GM12875 (cell line): ENCODE data around the gene HES1.

ENCODE experiments used
- H3K4me3 ChIP-seq: one replicate; pipeline ENCODE4 v1.5.1; 2011; ENCODE audit warnings: low read depth, low read length, control low read depth
- CTCF ChIP-seq: IDR thresholded peaks from 2 replicates; pipeline ENCODE4 v1.5.1; 2011; ENCODE audit warnings: low read depth, mild to moderate bottlenecking, control low read depth, inconsistent platforms, low read length, moderate library complexity, borderline replicate concordance; ENCODE audit not compliant: insufficient read depth

The HES1 gene

DNA sequence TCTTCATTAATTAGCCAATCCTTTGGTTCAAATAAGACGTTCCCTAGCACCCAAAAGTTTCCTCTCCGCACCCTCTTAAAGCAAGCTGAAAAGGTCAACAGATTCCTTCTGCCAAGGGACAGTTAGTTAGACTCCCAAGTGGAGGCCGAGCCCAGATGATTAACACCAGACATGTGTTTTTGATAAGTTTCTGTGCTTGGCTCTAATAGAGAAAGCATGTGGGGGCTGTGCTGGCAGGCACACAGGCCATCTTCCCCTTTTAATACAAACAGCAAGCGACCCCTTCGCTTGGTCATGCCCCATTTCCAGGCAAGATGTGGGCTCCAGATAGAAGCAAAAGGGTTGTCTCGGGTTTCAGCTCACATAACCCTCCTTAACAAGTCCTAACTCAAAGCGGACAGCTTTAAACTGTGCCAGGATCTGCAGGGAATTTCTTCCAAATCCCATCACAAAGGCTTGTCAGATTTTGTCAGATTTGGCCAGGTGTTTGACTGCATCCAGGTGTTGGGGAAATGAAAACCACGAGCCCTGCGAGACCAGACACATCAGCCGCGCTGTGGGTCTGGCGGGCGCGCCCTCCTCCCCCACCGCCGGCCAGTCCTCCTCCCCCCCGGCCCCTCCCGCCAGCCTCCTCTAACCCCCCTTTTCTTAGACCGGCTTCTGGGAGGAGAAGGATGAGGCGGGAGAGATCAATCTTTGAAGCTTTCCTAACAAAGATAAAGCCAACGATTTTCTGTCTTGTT is 3.3 kb downstream of the HES1 start:
- no peak for TF ChIP-seq CTCF
- no peak overlapping the region for H3K4me3 ChIP-seq

- no peak for TF ChIP-seq CTCF
- no peak overlapping the region for H3K4me3 ChIP-seq
Measured at GRCh38 chr3:194139814-194140391, 4.0 kb downstream of the HES1 start.

- TF ChIP-seq CTCF, result no peak
- peak overlapping the region; percentile 34 for H3K4me3 ChIP-seq
Measured at GRCh38 chr3:194140520-194141414, 4.8 kb downstream of the HES1 start.

DNA sequence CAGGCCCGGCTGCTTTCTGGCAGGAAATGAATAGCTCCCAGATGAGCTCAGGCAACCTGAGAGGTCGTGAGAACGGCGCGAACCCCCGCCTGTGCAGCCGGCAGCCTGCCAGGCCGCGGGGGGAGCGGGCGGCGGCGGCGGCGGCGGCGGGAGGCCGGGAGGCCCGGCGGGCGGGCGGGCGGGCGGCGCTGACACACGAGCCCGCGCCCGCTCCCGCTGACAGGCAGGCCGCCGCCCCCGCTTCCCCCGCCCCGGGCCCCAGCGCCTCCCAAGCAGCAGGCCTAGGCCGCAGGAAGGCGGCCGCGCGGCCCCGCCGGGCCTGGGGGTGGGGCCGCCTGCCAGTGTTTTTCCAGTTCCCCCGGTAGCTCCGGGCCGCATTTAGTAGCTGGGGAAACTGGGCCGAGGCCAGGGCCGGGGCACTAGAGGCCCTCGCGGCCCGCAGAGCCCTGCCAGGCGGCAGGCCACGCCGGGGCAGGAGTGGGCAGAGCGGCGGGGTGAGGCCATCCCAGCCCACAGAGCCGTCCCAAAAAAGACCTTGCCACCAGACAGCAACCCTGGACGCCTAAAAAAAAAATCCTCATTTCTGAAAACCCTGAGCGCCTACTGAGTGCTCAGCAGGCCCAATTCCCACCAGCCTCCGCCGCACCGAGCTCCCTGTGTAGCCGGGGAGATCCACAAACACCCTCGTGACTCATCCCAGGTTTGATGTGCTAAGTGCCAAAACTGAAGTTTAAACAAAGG is 5.6 kb downstream of the HES1 start:
- TF ChIP-seq CTCF, result no peak
- H3K4me3 ChIP-seq, result peak overlapping the region; percentile 48

GRCh38 chr3:194142156-194142910 is 6.4 kb downstream of the HES1 start:
- TF ChIP-seq CTCF, result no peak
- no peak overlapping the region for H3K4me3 ChIP-seq

DNA sequence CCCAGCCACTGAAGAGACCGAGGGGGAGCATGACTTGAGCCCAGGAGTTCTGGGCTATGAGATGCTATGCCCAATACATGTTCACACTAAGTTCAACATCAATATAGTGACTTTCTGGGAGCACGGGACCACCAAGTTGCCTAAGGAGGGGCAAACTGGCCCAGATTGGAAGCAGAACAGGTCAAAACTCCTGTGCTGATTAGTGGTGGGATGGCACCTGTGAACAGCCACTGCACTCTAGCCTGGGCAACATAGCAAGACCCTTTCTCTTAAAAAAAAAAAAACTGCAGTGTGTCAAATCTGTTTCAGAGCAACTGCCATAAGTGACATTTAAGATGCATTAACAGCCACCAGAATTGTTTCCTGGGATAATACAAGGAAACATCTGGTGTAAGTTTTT is 9.8 kb downstream of the HES1 start:
- no peak for TF ChIP-seq CTCF

More for the DNA sequence above, 9.8 kb downstream of the HES1 start:
- no peak overlapping the region for H3K4me3 ChIP-seq
